CD4-positive, alpha-beta T cell treated with Interleukin-17A for 4 hours (primary cell): ENCODE data around the gene ATXN1.
"Not testable (repeated sequence)": the region's sequence is repeated elsewhere in the genome, so short reads cannot be mapped to it uniquely, and the experiment has no call there.

Experiments used
- DNase-seq: peaks from one replicate; pipeline ENCODE4 v3.0.0-alpha.2; 2020; ENCODE audit warnings: mixed read lengths

Gene ATXN1

GRCh38 chr6:16470502-16471221 is 290.6 kb downstream of the ATXN1 start:
- no peak for DNase-seq

GRCh38 chr6:16468991-16469615 is 292.2 kb downstream of the ATXN1 start:
- DNase-seq: no peak

GRCh38 chr6:16466800-16467553 is 294.3 kb downstream of the ATXN1 start:
- DNase-seq: no peak

GRCh38 chr6:16464045-16464444 is 297.2 kb downstream of the ATXN1 start:
- DNase-seq: no peak

GRCh38 chr6:16463246-16463645 is 298.0 kb downstream of the ATXN1 start:
- DNase-seq: not testable (repeated sequence)

GRCh38 chr6:16461491-16461890 is 299.8 kb downstream of the ATXN1 start:
- DNase-seq: no peak

GRCh38 chr6:16459472-16459871 is 301.8 kb downstream of the ATXN1 start:
- DNase-seq: not testable (repeated sequence)

GRCh38 chr6:16452348-16452747 is 308.9 kb downstream of the ATXN1 start:
- no peak for DNase-seq

- no peak for DNase-seq
Measured at GRCh38 chr6:16450821-16451220, 310.4 kb downstream of the ATXN1 start.

- DNase-seq: no peak
Measured at GRCh38 chr6:16450285-16450684, 311.0 kb downstream of the ATXN1 start.

- DNase-seq: no peak
Measured at GRCh38 chr6:16446273-16446672, 315.0 kb downstream of the ATXN1 start.

- DNase-seq: no peak
Measured at GRCh38 chr6:16442031-16442430, 319.2 kb downstream of the ATXN1 start.

GRCh38 chr6:16441262-16441661 is 320.0 kb downstream of the ATXN1 start:
- no peak for DNase-seq

- DNase-seq: no peak
Measured at GRCh38 chr6:16440636-16441212, 320.5 kb downstream of the ATXN1 start.

GRCh38 chr6:16438718-16439591 is 322.3 kb downstream of the ATXN1 start:
- peak; percentile 30 for DNase-seq

- peak; percentile 34 for DNase-seq
Measured at GRCh38 chr6:16437984-16438383, 323.3 kb downstream of the ATXN1 start.

GRCh38 chr6:16437095-16437494 is 324.2 kb downstream of the ATXN1 start:
- DNase-seq: no peak

- DNase-seq: peak; percentile 32
Measured at GRCh38 chr6:16436550-16436949, 324.7 kb downstream of the ATXN1 start.

- no peak for DNase-seq
Measured at GRCh38 chr6:16434885-16435284, 326.4 kb downstream of the ATXN1 start.

GRCh38 chr6:16433338-16433890 is 327.8 kb downstream of the ATXN1 start:
- DNase-seq: no peak

- no peak for DNase-seq
Measured at GRCh38 chr6:16432075-16433032, 328.9 kb downstream of the ATXN1 start.
